Adrenal gland (tissue), 5 donors: ENCODE results near the gene SACM1L.

Experiments used
- POLR2A ChIP-seq, 2 donors: fragments of 450-650 bp; IDR thresholded peaks; one replicate each; pipeline ENCODE4 v1.6.1; 2017; ENCODE audit warnings: antibody characterized with exemption in 2 of 2, mild to moderate bottlenecking in 2 of 2, moderate library complexity in 1 of 2
- TF ChIP-seq, protein P1 (sequence below), 6 experiments: fragments of 450-650 bp in 4 of 6; fragments of 200-600 bp in 2 of 6; sonication (generic) in 1 of 6; IDR thresholded peaks; 1 replicate in 5 of 6; 2 replicates in 1 of 6; pipeline versions ENCODE4 v1.5.1 to v1.8.0; 2016 to 2021; ENCODE audit warnings: antibody characterized with exemption in 6 of 6, mild to moderate bottlenecking in 2 of 6, moderate library complexity in 1 of 6
- donor health status: DM: no; HTN: no; CAD: no.

DNA sequence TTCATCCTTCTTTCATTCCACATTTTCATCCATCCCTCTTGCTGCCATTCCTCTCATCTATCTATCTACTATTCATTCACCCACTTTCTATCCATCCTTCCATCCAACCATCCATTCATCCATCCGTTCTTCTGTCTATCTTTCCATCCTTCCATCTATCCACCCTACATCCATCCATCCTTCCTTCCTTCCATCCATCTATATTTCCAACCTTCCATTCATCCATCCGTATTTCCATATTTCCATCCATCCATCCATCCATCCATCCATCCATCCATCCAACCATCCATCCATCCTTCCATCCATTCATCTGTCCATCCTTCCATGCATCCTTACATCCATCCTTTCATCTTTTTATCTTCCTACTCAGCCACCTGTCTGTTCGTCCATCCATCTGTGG lies 93.2 kb downstream of the SACM1L start:
- TF ChIP-seq, protein P1, sequence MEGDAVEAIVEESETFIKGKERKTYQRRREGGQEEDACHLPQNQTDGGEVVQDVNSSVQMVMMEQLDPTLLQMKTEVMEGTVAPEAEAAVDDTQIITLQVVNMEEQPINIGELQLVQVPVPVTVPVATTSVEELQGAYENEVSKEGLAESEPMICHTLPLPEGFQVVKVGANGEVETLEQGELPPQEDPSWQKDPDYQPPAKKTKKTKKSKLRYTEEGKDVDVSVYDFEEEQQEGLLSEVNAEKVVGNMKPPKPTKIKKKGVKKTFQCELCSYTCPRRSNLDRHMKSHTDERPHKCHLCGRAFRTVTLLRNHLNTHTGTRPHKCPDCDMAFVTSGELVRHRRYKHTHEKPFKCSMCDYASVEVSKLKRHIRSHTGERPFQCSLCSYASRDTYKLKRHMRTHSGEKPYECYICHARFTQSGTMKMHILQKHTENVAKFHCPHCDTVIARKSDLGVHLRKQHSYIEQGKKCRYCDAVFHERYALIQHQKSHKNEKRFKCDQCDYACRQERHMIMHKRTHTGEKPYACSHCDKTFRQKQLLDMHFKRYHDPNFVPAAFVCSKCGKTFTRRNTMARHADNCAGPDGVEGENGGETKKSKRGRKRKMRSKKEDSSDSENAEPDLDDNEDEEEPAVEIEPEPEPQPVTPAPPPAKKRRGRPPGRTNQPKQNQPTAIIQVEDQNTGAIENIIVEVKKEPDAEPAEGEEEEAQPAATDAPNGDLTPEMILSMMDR (IDR thresholded peaks at IDR 0.05), result no peak
- TF ChIP-seq POLR2A (IDR thresholded peaks at IDR 0.05), result no peak
